K562 (cell line): ENCODE results near the gene ARMC6. TPM values are rescaled to one million over a fixed set of nuclear protein-coding genes. Genes with fewer than 3 reads are reported as not detected.
A peak's percentile ranks its signal among the peaks of the same experiment; 100 is the strongest.

Experiments used
- CREB1 ChIP-seq, 2 experiments: sonication (generic) in 1 of 2; formaldehyde crosslinking in 1 of 2; IDR thresholded peaks; 2 replicates each; pipeline versions ENCODE4 v1.6.1 to v1.8.0; 2012 to 2022; ENCODE audit warnings: inconsistent platforms in 1 of 2, mild to moderate bottlenecking in 1 of 2, missing genetic modification reagents in 1 of 2, moderate library complexity in 1 of 2
- DNMT1 ChIP-seq: fragments of 450-650 bp; IDR thresholded peaks from 2 replicates; pipeline ENCODE4 v1.6.1; 2016; ENCODE audit warnings: antibody characterized with exemption, mild to moderate bottlenecking
- EP400 ChIP-seq: fragments of 450-650 bp; IDR thresholded peaks from 2 replicates; pipeline ENCODE4 v1.6.1; 2017; ENCODE audit warnings: antibody characterized with exemption, mild to moderate bottlenecking, moderate library complexity
- ETV6 ChIP-seq, 3 experiments: fragments of 150-350 bp in 1 of 3; sonication (generic) in 1 of 3; formaldehyde crosslinking in 1 of 3; IDR thresholded peaks; 2 replicates each; pipeline versions ENCODE4 v1.6.1 to v1.8.0; 2014 to 2022; ENCODE audit warnings: borderline replicate concordance in 2 of 3, low read depth in 2 of 3, antibody characterized with exemption in 1 of 3, low read length in 1 of 3, mild to moderate bottlenecking in 1 of 3, missing genetic modification reagents in 1 of 3
- HOMEZ ChIP-seq: fragments of 250-450 bp; sonication (Bioruptor Pico); IDR thresholded peaks from 2 replicates; pipeline ENCODE4 v1.4.0; 2020; ENCODE audit warnings: mild to moderate bottlenecking, moderate library complexity
- MXI1 ChIP-seq: IDR thresholded peaks from 2 replicates; pipeline ENCODE4 v1.6.1; 2011; ENCODE audit warnings: low read depth, mild to moderate bottlenecking, improper control_type of control experiment, low read length
- MYC ChIP-seq, 2 experiments: fragments of 250-450 bp in 1 of 2; sonication (Bioruptor Pico) in 1 of 2; IDR thresholded peaks; 2 replicates each; pipeline versions ENCODE4 v1.5.1 to v1.6.1; 2012 to 2021; ENCODE audit warnings: low read depth in 2 of 2, borderline replicate concordance in 1 of 2, improper control_type of control experiment in 1 of 2, low read length in 1 of 2, mild to moderate bottlenecking in 1 of 2, moderate library complexity in 1 of 2
- PURB ChIP-seq: sonication (generic); formaldehyde crosslinking; IDR thresholded peaks from 2 replicates; pipeline ENCODE4 v1.9.0; 2021; ENCODE audit warnings: low read depth, mild to moderate bottlenecking, missing genetic modification reagents
- RNF2 ChIP-seq: sonication (generic); IDR thresholded peaks from 2 replicates; pipeline ENCODE4 v1.6.1; 2016
- SLC30A9 ChIP-seq: fragments of 250-450 bp; sonication (Bioruptor Pico); IDR thresholded peaks from 2 replicates; pipeline ENCODE4 v1.8.0; 2022; ENCODE audit warnings: mild to moderate bottlenecking, moderate library complexity
- YY1 ChIP-seq, 3 experiments: IDR thresholded peaks; 2 replicates each; pipeline ENCODE4 v1.6.1; 2011; ENCODE audit warnings: low read length in 2 of 3, mild to moderate bottlenecking in 2 of 3, moderate library complexity in 2 of 3, borderline replicate concordance in 1 of 3, control low read depth in 1 of 3, low read depth in 1 of 3; ENCODE audit not compliant: insufficient read depth in 3 of 3, insufficient replicate concordance in 2 of 3, control insufficient read depth in 1 of 3, insufficient read length in 1 of 3; ENCODE audit errors: extremely low read depth in 1 of 3
- ZBTB11 ChIP-seq, 3 experiments: fragments of 200-800 bp in 1 of 3; fragments of 250-450 bp in 1 of 3; fragments of 450-650 bp in 1 of 3; sonication (Bioruptor Pico) in 1 of 3; sonication (Bioruptor generic) in 1 of 3; formaldehyde crosslinking in 1 of 3; IDR thresholded peaks; 2 replicates each; pipeline versions ENCODE4 v1.6.1 to v1.8.0; 2016 to 2022; ENCODE audit warnings: mild to moderate bottlenecking in 2 of 3, missing genetic modification characterization in 2 of 3, missing compliant biosample characterization in 1 of 3, moderate library complexity in 1 of 3
- ZKSCAN8 ChIP-seq: fragments of 200-800 bp; sonication (Bioruptor generic); IDR thresholded peaks from 2 replicates; pipeline ENCODE4 v1.6.1; 2016; ENCODE audit warnings: missing genetic modification characterization, missing compliant biosample characterization
- polyA plus RNA-seq, 8 experiments: library from polyadenylated mRNA; depleted of rRNA in 4 of 8; stranded (reverse) in 5 of 8; unstranded in 3 of 8; fragments of >200 nt; fragmentation: Nextera tagmentation in 2 of 8; fragmentation: Illumina TruSeq in 1 of 8; extraction: Ambion mirVana in 2 of 8; extraction: Trizol in 1 of 8; gene quantifications; 2 replicates each; pipeline versions ENCODE4 v1.2.1 to v1.2.3, GENCODE V29; 2011 to 2014; ENCODE audit warnings: inconsistent platforms in 1 of 8, missing spikeins in 1 of 8
- total RNA-seq, 7 experiments: library from RNA; depleted of rRNA in 6 of 7; stranded (reverse); fragments of >200 nt in 6 of 7; fragmentation: Illumina TruSeq in 2 of 7; extraction: Trizol in 2 of 7; gene quantifications; 2 replicates each; pipeline versions ENCODE4 v1.2.1 to v1.2.3, GENCODE V29; 2011 to 2021; ENCODE audit warnings: low replicate concordance in 1 of 7
- TF ChIP-seq, protein P1 (sequence below), 2 experiments: fragments of 450-650 bp; IDR thresholded peaks; 2 replicates each; pipeline ENCODE4 v1.6.1; 2018; ENCODE audit warnings: mild to moderate bottlenecking in 2 of 2, low read depth in 1 of 2; ENCODE audit not compliant: partially characterized antibody in 2 of 2

ARMC6 gene
- total and polyA plus RNA-seq, 9 of the 15 experiments (the other 6 are each of a cell fraction or from before 2014, with no cell fraction given): 2.1 to 93.4 (median 63.6) TPM

GRCh38 chr19:19033426-19034203, at the start of gene ARMC6, which contains the start of gene SUGP2 (continued):
- TF ChIP-seq ZKSCAN8 (no peak), RNF2 (peak; percentile 83), CREB1 (IDR thresholded peaks at IDR 0.05) (no peak), CREB1 (CRISPR knock-in tag; IDR thresholded peaks at IDR 0.05) (peak; percentile 67), PURB (no peak), ZBTB11 (CRISPR knock-in tag; IDR thresholded peaks at IDR 0.05) (0 out of 6 replicates have a peak, but pooled peaks of 1 of the 3 experiments have one; percentile 8), SLC30A9 (CRISPR knock-in tag) (peak; percentile 67; the same call in 1 of the 2 replicates), EP400 (peak; percentile 94), YY1 (IDR thresholded peaks at IDR 0.05; ENCODE audit: borderline replicate concordance in 1 of 3, control insufficient read depth in 1 of 3, extremely low read depth in 1 of 3, insufficient read depth in 3 of 3, insufficient read length in 1 of 3, insufficient replicate concordance in 2 of 3, low read depth in 1 of 3, low read length in 2 of 3) (peak in 1 of 3 experiments; percentile 56), HOMEZ (CRISPR knock-in tag) (no peak), MXI1 (peak; percentile 85), ETV6 (IDR thresholded peaks at IDR 0.05; ENCODE audit: borderline replicate concordance in 1 of 2, low read depth in 2 of 2, low read length in 1 of 2) (no peak), ETV6 (CRISPR knock-in tag; IDR thresholded peaks at IDR 0.05; ENCODE audit: borderline replicate concordance) (no peak), MYC (IDR thresholded peaks at IDR 0.05; ENCODE audit: low read depth, low read length) (peak; percentile 94), MYC (CRISPR knock-in tag; IDR thresholded peaks at IDR 0.05; ENCODE audit: borderline replicate concordance, low read depth) (peak; percentile 90; the same call in 1 of the 2 replicates), DNMT1 (no peak)
- TF ChIP-seq, protein P1, sequence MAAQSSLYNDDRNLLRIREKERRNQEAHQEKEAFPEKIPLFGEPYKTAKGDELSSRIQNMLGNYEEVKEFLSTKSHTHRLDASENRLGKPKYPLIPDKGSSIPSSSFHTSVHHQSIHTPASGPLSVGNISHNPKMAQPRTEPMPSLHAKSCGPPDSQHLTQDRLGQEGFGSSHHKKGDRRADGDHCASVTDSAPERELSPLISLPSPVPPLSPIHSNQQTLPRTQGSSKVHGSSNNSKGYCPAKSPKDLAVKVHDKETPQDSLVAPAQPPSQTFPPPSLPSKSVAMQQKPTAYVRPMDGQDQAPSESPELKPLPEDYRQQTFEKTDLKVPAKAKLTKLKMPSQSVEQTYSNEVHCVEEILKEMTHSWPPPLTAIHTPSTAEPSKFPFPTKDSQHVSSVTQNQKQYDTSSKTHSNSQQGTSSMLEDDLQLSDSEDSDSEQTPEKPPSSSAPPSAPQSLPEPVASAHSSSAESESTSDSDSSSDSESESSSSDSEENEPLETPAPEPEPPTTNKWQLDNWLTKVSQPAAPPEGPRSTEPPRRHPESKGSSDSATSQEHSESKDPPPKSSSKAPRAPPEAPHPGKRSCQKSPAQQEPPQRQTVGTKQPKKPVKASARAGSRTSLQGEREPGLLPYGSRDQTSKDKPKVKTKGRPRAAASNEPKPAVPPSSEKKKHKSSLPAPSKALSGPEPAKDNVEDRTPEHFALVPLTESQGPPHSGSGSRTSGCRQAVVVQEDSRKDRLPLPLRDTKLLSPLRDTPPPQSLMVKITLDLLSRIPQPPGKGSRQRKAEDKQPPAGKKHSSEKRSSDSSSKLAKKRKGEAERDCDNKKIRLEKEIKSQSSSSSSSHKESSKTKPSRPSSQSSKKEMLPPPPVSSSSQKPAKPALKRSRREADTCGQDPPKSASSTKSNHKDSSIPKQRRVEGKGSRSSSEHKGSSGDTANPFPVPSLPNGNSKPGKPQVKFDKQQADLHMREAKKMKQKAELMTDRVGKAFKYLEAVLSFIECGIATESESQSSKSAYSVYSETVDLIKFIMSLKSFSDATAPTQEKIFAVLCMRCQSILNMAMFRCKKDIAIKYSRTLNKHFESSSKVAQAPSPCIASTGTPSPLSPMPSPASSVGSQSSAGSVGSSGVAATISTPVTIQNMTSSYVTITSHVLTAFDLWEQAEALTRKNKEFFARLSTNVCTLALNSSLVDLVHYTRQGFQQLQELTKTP (IDR thresholded peaks at IDR 0.05; ENCODE audit: low read depth in 1 of 2, partially characterized antibody in 2 of 2): peak; percentile 39 to 57
